Tibial nerve (tissue), 4 donors: ENCODE measurements around the gene DIP2C.

ENCODE experiments used
- EP300 ChIP-seq, 2 donors: sonication (generic); formaldehyde crosslinking; IDR thresholded peaks; one replicate each; pipeline ENCODE4 v1.6.1; 2017; ENCODE audit warnings: antibody characterized with exemption in 2 of 2, mild to moderate bottlenecking in 1 of 2
- POLR2A ChIP-seq, 2 donors: fragments of 450-650 bp; IDR thresholded peaks; one replicate each; pipeline ENCODE4 v1.6.1; 2017; ENCODE audit warnings: antibody characterized with exemption in 2 of 2, mild to moderate bottlenecking in 2 of 2, moderate library complexity in 2 of 2
- TF ChIP-seq, protein P1 (sequence below), 5 experiments: fragments of 200-600 bp in 3 of 5; fragments of 450-650 bp in 2 of 5; sonication (generic) in 3 of 5; IDR thresholded peaks; one replicate each; pipeline ENCODE4 v1.5.1; 2016 to 2019; ENCODE audit warnings: antibody characterized with exemption in 5 of 5, mild to moderate bottlenecking in 3 of 5, moderate library complexity in 2 of 5

DNA sequence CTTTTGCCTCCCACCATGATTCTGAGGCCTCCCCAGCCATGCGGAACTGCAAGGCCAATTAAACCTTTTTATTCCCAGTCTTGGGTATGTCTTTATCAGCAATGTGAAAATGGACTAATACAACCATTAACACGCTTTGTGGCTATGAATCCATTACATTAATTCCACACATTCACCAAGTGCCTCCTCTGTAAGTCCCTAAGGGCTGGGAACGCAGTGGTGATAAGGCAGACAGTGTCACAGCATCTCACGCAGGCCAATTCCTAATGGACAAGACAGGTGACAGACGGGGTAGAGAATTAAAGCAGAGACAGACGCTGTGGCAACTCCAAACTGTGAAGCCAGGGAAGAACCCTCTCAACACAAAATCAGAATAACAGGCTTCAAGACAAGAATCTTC is 247.8 kb downstream of the DIP2C start:
- TF ChIP-seq POLR2A (IDR thresholded peaks at IDR 0.05) (no peak), EP300 (IDR thresholded peaks at IDR 0.05) (no peak)
- TF ChIP-seq, protein P1, sequence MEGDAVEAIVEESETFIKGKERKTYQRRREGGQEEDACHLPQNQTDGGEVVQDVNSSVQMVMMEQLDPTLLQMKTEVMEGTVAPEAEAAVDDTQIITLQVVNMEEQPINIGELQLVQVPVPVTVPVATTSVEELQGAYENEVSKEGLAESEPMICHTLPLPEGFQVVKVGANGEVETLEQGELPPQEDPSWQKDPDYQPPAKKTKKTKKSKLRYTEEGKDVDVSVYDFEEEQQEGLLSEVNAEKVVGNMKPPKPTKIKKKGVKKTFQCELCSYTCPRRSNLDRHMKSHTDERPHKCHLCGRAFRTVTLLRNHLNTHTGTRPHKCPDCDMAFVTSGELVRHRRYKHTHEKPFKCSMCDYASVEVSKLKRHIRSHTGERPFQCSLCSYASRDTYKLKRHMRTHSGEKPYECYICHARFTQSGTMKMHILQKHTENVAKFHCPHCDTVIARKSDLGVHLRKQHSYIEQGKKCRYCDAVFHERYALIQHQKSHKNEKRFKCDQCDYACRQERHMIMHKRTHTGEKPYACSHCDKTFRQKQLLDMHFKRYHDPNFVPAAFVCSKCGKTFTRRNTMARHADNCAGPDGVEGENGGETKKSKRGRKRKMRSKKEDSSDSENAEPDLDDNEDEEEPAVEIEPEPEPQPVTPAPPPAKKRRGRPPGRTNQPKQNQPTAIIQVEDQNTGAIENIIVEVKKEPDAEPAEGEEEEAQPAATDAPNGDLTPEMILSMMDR (IDR thresholded peaks at IDR 0.05): no peak
